Adipocyte (in vitro differentiated cells): Measurements from ENCODE around the gene PHACTR3.

ENCODE experiments used
- DNase-seq: peaks from one replicate; pipeline ENCODE4 v3.0.0-alpha.2; 2015; ENCODE audit warnings: low read depth
- H3K27me3 ChIP-seq: replicated peaks from 2 replicates; pipeline ENCODE4 v1.7.0; 2013; ENCODE audit warnings: mild to moderate bottlenecking, low read length, moderate library complexity; ENCODE audit not compliant: control insufficient read depth, insufficient read depth
- H3K36me3 ChIP-seq: 2 replicates; pipeline ENCODE4 v1.7.0; 2013; ENCODE audit warnings: low read length, mild to moderate bottlenecking, moderate library complexity; ENCODE audit not compliant: control insufficient read depth, insufficient read depth, severe bottlenecking
- H3K4me1 ChIP-seq: 2 replicates; pipeline ENCODE4 v1.7.0; 2013; ENCODE audit warnings: mild to moderate bottlenecking, low read length, moderate library complexity; ENCODE audit not compliant: control insufficient read depth, insufficient read depth
- H3K4me3 ChIP-seq: 2 replicates; pipeline ENCODE4 v1.7.0; 2013; ENCODE audit warnings: mild to moderate bottlenecking, low read length, moderate library complexity
- H3K9ac ChIP-seq: 2 replicates; pipeline ENCODE4 v1.7.0; 2013; ENCODE audit warnings: mild to moderate bottlenecking, low read length, moderate library complexity
- H3K9me3 ChIP-seq: 2 replicates; pipeline ENCODE4 v1.7.0; 2013; ENCODE audit warnings: mild to moderate bottlenecking, low read length, moderate library complexity; ENCODE audit not compliant: control insufficient read depth

PHACTR3 gene

DNA sequence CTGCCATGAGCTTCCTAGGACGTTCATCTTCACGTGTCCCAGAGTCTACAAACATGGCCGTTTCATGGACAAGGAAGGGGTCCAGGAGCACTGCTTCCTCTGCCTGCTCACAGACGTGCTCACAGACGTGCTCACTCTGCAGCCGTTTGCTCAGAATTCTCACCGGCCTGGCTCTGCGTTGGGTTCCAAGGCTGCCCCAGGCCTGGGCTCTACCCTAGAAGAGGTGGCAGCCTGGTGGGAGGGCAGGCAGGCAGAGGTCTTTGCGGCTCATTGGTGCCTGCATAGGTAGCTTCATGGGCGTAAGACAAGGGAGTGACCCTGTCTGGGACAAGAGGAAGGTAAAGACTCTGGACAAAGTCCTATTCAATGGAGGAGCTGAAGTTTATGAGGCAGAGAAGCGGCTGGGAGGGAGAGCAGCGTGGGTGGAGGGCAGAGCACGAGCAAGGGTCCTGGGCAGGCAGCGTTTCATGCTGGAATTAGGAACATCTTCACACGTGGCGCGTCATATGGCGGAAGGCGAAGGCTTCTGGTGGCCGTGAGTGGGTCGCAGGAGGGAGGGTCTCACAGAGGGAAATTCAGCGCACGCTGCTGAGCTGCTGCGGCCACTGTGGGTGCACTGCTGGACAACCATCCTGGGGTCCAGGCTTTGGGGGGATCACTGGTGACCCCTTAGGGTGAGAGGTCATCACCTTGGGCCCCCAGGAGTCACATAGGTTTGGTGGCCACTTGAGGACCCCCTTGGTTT lies 138.2 kb downstream of the PHACTR3 start:
- DNase-seq, result no peak
- H3K9ac ChIP-seq, result no peak overlapping the region
- H3K4me3 ChIP-seq, result no peak overlapping the region
- no peaks in the 10 kb centered on the region for H3K36me3 ChIP-seq
- no peaks in the 10 kb centered on the region for H3K4me1 ChIP-seq
- H3K9me3 ChIP-seq, result no peaks in the 10 kb centered on the region
- peaks cover 27% of the 10 kb centered on the region for H3K27me3 ChIP-seq

DNA sequence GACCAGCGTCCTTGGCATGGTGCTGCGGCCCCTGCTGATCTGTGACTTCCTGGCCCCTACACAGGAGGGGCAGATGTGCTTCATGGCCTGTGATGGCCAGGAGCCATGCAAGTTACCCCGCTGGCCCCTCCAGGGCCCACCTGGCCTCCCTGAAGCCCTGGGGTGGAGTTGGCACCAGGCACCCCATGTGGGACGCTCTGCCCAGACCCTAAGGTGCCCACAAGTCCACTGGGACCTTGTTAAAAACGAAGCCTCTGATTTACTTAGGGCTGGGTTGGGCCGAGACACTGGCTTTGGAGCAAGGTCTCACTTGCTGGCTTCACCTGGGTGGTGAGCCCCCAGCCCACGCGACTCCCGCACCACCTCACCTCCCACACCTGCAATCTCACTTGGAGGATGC lies 139.0 kb downstream of the PHACTR3 start:
- Histone ChIP-seq H3K9me3 (no peaks in the 10 kb centered on the region), H3K36me3 (no peaks in the 10 kb centered on the region), H3K4me3 (no peak overlapping the region), H3K27me3 (peaks cover 19% of the 10 kb centered on the region), H3K4me1 (peaks cover 2% of the 10 kb centered on the region), H3K9ac (no peak overlapping the region)
- DNase-seq, result no peak

DNA sequence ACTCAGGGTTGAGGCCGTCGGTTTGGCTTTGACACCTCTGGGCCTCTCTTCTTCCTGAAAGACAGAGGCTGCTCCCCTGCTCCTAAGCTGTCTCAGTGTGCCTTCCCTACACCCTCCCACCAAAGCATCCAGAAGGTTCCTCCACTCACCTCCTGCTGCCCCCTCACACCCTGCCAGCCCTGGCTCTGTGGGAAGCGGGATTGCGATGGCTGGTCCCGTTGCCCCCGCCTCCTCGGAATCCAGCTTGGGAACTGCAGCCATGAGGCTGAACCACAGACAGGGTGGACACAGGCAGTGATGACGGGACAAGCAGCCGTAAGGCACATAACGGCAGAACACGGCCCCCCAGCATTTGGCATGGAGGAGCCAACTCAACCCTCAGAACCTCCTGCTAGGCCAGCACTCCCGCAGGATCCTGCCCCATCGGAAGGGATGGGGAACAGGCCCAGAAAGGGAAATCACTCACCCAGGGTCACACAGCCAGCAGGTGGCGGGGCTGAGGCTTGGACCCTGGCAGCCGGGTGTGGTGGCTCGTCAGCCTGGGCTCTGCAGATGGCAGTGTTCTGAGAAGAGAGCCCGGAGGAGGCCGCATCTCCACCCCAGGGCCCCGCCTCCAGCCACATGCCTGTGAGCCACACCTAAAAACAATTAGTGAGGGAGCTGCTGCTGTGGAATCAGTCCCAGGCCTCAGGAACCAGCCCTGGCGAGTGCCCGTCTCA lies 139.6 kb downstream of the PHACTR3 start:
- Histone ChIP-seq H3K4me3 (no peak overlapping the region), H3K9me3 (no peaks in the 10 kb centered on the region), H3K9ac (no peak overlapping the region), H3K4me1 (peaks cover 9% of the 10 kb centered on the region), H3K36me3 (no peaks in the 10 kb centered on the region), H3K27me3 (peaks cover 16% of the 10 kb centered on the region)
- DNase-seq, result no peak

DNA sequence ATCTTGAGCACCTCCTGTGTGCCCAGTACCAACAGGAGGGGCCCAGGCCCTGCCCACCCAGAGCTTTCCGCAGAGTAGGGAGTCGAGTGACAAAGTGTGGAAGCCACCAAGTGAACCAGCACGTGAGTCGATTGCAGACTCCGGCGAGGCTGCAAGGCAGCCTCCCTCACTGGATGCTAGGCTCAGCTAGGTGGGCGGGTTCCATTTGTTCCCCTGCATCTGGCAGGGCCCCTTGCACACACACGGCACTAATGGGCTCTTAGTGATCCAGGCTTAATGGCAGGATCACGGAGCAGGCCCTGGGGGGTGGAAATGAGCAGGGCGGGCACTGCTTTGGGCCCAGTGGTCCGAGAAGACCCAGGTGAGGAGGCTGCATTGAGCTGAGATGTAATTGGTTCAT lies 140.4 kb downstream of the PHACTR3 start:
- Histone ChIP-seq H3K9me3 (no peaks in the 10 kb centered on the region), H3K4me3 (no peak overlapping the region), H3K36me3 (no peaks in the 10 kb centered on the region), H3K27me3 (peaks cover 11% of the 10 kb centered on the region), H3K9ac (no peak overlapping the region), H3K4me1 (peaks cover 17% of the 10 kb centered on the region)
- no peak for DNase-seq

DNA sequence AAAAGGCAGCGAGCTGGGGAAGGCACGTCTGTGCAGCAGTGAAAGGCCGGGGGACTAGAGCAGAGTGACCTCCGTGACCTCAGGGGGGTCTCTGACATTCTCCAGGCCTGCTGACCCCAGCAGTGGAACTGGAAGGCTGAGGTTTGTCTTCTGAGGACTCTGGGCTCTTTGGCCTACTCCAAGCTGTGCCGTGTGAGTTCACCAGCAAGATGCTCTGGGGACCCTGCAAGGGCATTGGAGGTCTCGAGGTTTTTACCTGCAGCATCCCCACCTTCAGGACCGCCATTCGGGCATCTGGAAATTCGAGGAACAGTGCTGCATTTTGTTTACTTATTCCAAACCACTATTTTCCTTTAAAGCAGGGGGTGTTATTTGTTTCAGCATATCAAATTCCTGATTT lies 140.9 kb downstream of the PHACTR3 start:
- H3K36me3 ChIP-seq, result no peaks in the 10 kb centered on the region
- peaks cover 18% of the 10 kb centered on the region for H3K4me1 ChIP-seq
- no peaks in the 10 kb centered on the region for H3K9me3 ChIP-seq
- no peak overlapping the region for H3K4me3 ChIP-seq
- no peak for DNase-seq
- H3K9ac ChIP-seq, result no peak overlapping the region
- peaks cover 11% of the 10 kb centered on the region for H3K27me3 ChIP-seq

DNA sequence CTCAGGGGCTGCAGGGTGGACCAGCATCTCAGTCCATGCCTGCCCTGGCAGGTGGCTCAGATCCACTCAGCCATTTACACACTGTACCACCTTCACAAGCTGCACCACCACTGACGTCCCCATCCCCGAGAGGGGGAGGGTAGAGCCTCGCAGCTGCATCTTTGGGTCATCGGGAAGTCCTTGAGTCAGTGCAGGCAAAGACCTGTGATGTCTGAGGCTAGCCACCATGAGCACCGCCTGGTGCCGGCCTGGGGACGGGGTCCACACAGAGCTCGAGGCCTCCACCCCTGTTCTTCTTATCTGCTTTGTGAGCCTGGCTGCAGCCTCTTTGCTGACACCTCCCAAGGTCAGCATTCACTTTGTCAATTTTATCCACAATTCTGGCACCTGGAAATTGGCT lies 141.4 kb downstream of the PHACTR3 start:
- Histone ChIP-seq H3K9me3 (no peaks in the 10 kb centered on the region), H3K36me3 (no peaks in the 10 kb centered on the region), H3K9ac (no peak overlapping the region), H3K4me3 (no peak overlapping the region), H3K27me3 (peaks cover 17% of the 10 kb centered on the region), H3K4me1 (peaks cover 18% of the 10 kb centered on the region)
- DNase-seq, result no peak

DNA sequence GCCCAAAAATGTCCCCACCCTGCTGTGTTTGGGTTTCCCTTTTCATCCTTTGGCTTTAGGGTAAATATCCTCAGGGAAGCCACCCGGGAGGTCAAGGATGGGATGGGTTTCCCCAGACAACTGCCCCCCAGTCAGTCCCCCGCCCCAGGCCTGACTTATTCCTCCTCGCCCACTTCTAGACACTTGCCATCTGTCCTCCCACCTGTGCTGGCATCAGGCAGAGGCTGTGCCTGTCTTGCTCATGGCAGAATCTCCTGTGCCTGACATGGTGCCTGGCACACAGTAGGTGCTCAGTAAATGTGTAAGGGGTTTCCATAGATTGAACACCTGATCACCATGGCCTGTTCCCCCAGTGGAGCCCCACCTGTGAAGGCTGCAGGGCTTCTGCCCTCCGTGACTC lies 141.8 kb downstream of the PHACTR3 start:
- H3K36me3 ChIP-seq, result no peaks in the 10 kb centered on the region

DNA sequence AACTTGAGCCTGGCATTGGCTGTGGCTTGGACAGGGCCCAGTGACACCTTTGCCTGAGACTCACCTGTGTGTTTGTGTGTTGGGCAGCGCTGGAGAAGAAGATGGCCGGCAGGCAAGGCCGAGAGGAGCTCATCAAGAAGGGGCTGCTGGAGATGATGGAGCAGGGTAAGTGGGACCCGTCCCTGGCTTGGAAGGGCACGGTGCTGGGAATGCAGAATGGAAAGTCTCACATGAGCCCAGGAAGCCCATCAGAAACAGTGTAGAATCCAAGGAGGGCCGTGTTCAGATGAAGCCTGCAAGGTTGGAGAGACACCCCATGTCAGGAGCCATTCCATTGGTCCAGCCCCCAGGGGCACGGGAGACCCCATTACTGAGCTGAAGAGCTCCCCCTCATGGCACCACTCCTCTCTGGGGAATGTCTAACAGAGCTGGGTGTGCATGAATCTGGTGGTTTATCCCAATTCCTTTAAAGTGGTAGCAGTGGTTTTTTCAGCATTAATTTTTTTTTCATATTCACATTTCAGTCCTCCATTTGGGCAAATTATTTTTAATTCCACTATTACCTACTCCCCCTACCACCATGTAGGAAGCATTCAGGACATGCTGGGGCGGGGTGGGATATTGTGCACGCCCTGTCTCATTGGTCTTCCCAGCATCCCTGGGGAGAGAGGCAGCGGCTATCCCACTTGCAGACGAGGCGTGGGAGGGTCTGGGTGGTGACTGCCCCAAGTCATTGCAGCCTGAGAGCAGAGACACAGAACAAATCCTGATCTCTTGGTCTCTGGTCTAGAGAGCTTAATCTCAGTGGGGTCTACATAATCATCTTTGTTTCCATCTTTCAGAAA lies 143.6 kb downstream of the PHACTR3 start:
- H3K27me3 ChIP-seq, result peaks cover 26% of the 10 kb centered on the region
- no peaks in the 10 kb centered on the region for H3K9me3 ChIP-seq
- no peak overlapping the region for H3K9ac ChIP-seq
- DNase-seq, result no peak
- H3K36me3 ChIP-seq, result no peaks in the 10 kb centered on the region
- H3K4me1 ChIP-seq, result peaks cover 18% of the 10 kb centered on the region
- H3K4me3 ChIP-seq, result no peak overlapping the region

More for the DNA sequence above, 141.8 kb downstream of the PHACTR3 start:
- H3K4me3 ChIP-seq, result no peak overlapping the region
- peaks cover 18% of the 10 kb centered on the region for H3K4me1 ChIP-seq
- DNase-seq, result no peak
- no peaks in the 10 kb centered on the region for H3K9me3 ChIP-seq
- H3K27me3 ChIP-seq, result peaks cover 18% of the 10 kb centered on the region
- H3K9ac ChIP-seq, result no peak overlapping the region

DNA sequence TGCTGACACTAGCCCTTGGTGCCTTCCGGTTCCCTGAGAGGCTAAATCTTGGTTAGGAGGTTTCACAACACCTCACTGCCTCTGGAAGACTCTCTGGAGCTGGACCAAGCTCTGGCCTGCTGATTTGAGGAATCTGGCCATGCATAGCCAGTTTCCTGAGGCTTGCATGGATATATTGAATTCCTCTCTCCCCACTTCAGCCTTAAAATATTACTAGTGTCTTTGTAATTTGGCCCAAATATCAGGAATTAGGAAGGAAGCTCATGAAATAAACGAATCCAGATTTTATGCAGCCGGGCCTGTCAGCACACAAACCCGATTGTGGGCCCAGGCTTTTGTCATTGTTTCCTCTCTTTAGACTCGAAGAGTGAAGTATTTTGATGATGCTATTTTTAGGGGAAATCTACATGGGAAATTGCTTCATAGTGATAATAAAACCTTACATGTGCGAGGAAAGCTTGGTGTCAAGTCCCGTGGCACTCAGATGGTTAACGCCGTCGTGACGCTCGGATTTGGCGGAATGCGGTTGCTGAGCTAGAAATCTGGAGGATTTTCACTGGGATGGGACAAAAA lies 144.4 kb downstream of the PHACTR3 start:
- no peaks in the 10 kb centered on the region for H3K36me3 ChIP-seq
- H3K9ac ChIP-seq, result peak overlapping the region; percentile 63
- H3K9me3 ChIP-seq, result no peaks in the 10 kb centered on the region
- peaks cover 18% of the 10 kb centered on the region for H3K4me1 ChIP-seq
- peak; percentile 92 for DNase-seq
- H3K27me3 ChIP-seq, result peaks cover 33% of the 10 kb centered on the region
- H3K4me3 ChIP-seq, result peak overlapping the region; percentile 61

DNA sequence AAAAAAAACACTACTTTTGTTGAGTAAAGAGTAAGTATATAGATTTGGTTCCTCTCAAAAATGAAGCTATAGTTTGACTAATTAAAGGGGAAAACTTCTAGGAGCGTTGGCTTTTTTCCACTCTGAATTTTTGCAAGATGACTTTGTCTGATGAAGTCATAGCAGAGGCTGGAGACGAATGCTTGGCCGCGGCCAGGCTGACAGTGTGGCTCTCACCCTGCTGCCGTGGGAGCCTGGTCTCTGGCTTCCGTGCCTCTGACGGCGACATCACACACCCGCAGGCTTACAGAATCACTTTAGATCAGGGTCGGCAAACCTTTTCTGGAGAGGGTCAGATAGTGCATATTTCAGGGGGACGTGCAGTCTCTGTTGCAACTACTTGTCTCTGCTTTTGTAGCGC lies 145.0 kb downstream of the PHACTR3 start:
- peak; percentile 86 for DNase-seq
- H3K4me3 ChIP-seq, result peak overlapping the region; percentile 61
- no peaks in the 10 kb centered on the region for H3K9me3 ChIP-seq
- H3K27me3 ChIP-seq, result peaks cover 39% of the 10 kb centered on the region
- no peaks in the 10 kb centered on the region for H3K36me3 ChIP-seq
- H3K4me1 ChIP-seq, result peaks cover 18% of the 10 kb centered on the region
- H3K9ac ChIP-seq, result peak overlapping the region; percentile 63
